ENCODE results near the gene MPP3. TPM values are rescaled to one million over a fixed set of nuclear protein-coding genes. Genes with fewer than 3 reads are reported as not detected.

Gene MPP3
- total RNA-seq, 1 experiment from 2014 or later, result 19.5 TPM

GRCh38 chr17:43881181-43881580, 48.2 kb upstream of the MPP3 start:
- H3K4me2 ChIP-seq (ENCODE audit: low read length), result no peak overlapping the region
- H2AFZ ChIP-seq (ENCODE audit: low read depth, low read length, poor library complexity, severe bottlenecking), result no peak overlapping the region
- intact Hi-C loops (cut with micrococcal nuclease), result no loop called here
- CTCF ChIA-PET, result interaction anchor here (1.1 to 1.6 kb wide), 7 partner anchors 11 to 112 kb away, joined by 3 to 10 read pairs (median 4); partner anchors contain the start of gene CD300LG
- H3K4me3 ChIP-seq (replicated peaks in 1 of 2; ENCODE audit: low read depth in 1 of 2, low read length in 2 of 2), result no peak overlapping the region
- H4K20me1 ChIP-seq (ENCODE audit: insufficient read depth), result no peaks in the 10 kb centered on the region
- DNase-seq (ENCODE audit: low read depth, low spot score), result no peak
- H3K27me3 ChIP-seq (ENCODE audit: insufficient read depth, low read length), result no peaks in the 10 kb centered on the region
- H3K27ac ChIP-seq (ENCODE audit: low read depth, low read length), result no peak overlapping the region
- no peaks in the 10 kb centered on the region for H3K36me3 ChIP-seq (ENCODE audit: control insufficient read depth in 1 of 2, insufficient read depth in 2 of 2, low read length in 2 of 2)
- ATAC-seq, result no peak
- no peak overlapping the region for H3K9ac ChIP-seq (ENCODE audit: low read length)
- peaks cover 0 to 9% of the 10 kb centered on the region in 2 experiments; a peak in 2 of 4 replicates for H3K4me1 ChIP-seq (ENCODE audit: control insufficient read depth in 1 of 2, insufficient read depth in 2 of 2, low read length in 2 of 2)
- H3K9me3 ChIP-seq (ENCODE audit: control insufficient read depth in 1 of 2, insufficient read depth in 1 of 2, low read depth in 1 of 2, low read length in 2 of 2), result no peaks in the 10 kb centered on the region
- RAD21 ChIA-PET (ENCODE audit: low non-redundant PET in 1 of 2, low total read pairs in 2 of 2, uncharacterized antibody in 2 of 2, unreplicated experiment in 2 of 2), result no interaction called here
- H3K9me2 ChIP-seq (ENCODE audit: insufficient read depth), result no peaks in the 10 kb centered on the region
- no TSS peak for BruUV-seq (replicated peaks)
- TF ChIP-seq MAX (IDR thresholded peaks at IDR 0.05) (no peak), CTCF (IDR thresholded peaks at IDR 0.05 in 2 of 3, conservative IDR thresholded peaks at IDR 0.05 in 1 of 3; ENCODE audit: borderline replicate concordance in 1 of 3, insufficient read depth in 1 of 3, low read depth in 2 of 3, low read length in 2 of 3) (no peak), POLR2A (IDR thresholded peaks at IDR 0.05; ENCODE audit: borderline replicate concordance, extremely low read depth, insufficient read depth, insufficient read length) (no peak), EZH2 (IDR thresholded peaks at IDR 0.05) (no peak), EGR1 (IDR thresholded peaks at IDR 0.05; ENCODE audit: low read depth) (no peak), ELF1 (IDR thresholded peaks at IDR 0.05; ENCODE audit: borderline replicate concordance, low read depth) (no peak), ZFX (IDR thresholded peaks at IDR 0.05) (no peak)
- TF ChIP-seq, protein P1, sequence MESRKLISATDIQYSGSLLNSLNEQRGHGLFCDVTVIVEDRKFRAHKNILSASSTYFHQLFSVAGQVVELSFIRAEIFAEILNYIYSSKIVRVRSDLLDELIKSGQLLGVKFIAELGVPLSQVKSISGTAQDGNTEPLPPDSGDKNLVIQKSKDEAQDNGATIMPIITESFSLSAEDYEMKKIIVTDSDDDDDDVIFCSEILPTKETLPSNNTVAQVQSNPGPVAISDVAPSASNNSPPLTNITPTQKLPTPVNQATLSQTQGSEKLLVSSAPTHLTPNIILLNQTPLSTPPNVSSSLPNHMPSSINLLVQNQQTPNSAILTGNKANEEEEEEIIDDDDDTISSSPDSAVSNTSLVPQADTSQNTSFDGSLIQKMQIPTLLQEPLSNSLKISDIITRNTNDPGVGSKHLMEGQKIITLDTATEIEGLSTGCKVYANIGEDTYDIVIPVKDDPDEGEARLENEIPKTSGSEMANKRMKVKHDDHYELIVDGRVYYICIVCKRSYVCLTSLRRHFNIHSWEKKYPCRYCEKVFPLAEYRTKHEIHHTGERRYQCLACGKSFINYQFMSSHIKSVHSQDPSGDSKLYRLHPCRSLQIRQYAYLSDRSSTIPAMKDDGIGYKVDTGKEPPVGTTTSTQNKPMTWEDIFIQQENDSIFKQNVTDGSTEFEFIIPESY (IDR thresholded peaks at IDR 0.05; ENCODE audit: extremely low read depth, insufficient replicate concordance, low read length), result no peak
- H3K79me2 ChIP-seq (ENCODE audit: insufficient read depth, low read length), result no peaks in the 10 kb centered on the region
- POLR2A ChIA-PET, result no interaction called here
